Measurements from ENCODE around the gene CCN5.
"Not testable (repeated sequence)": the region's sequence is repeated elsewhere in the genome, so short reads cannot be mapped to it uniquely, and the experiment has no call there.

Gene CCN5, protein sequence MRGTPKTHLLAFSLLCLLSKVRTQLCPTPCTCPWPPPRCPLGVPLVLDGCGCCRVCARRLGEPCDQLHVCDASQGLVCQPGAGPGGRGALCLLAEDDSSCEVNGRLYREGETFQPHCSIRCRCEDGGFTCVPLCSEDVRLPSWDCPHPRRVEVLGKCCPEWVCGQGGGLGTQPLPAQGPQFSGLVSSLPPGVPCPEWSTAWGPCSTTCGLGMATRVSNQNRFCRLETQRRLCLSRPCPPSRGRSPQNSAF

DNA sequence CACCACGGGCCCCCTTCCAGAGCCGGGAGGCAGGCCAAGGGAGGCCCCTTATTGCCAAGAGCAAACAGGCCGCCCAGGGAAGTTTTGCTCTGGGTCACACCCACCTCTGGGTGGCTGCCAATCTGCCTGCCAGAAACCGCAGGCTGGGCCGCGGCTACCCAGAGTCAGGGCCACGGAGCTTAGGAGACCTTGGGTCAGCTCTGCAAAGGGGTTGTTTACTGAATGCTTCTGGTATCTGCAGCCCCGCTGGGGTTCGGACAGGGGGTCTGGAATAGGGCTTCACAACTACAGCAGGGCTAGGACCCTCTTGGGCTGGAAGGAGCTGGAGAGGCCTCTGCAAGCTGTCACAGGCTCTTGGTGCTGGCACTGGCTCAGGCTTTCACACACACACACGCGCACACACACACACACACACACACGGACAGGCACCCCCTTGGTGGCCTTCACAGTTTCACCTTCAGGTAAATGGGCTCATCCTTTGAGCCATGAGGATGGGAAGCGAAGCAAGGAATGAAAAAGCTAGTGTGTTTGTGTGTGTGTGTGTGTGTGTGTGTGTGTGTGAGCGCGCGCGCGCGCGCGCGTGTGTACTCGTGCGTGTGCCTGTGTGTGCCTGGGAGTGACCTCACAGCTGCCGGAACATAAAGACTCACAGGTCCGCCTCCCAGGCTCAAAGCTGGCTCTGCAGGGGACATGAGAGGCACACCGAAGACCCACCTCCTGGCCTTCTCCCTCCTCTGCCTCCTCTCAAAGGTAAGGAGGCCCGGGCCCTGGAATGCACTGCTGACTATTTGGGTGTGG lies at the start of gene CCN5:
CCN5 (plus strand) TSS at position 669 of the 798 bp plus-strand sequence; CDS start at position 691, 22 bp downstream.
- DNase-seq: no peak

DNA sequence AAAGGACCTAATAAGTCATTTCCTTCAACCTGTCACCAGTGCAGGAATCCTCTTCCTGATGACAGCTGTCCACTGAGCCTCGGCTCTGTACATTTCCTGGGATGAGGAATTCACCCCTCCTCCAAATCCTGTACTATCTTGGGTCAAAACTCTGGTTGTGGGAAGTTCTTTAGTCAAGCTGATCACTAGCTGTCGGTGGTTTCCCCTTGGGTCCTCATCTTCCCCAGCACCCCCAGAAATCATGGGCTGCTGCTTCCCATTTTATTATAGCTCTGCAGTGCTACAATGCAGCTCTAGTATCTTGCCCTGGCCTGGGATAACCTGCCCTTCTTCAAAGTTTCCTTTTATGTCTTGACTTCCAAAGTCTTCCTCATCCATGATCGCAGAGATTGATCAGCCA lies 49.1 kb upstream of the CCN5 start:
- DNase-seq: no peak

DNA sequence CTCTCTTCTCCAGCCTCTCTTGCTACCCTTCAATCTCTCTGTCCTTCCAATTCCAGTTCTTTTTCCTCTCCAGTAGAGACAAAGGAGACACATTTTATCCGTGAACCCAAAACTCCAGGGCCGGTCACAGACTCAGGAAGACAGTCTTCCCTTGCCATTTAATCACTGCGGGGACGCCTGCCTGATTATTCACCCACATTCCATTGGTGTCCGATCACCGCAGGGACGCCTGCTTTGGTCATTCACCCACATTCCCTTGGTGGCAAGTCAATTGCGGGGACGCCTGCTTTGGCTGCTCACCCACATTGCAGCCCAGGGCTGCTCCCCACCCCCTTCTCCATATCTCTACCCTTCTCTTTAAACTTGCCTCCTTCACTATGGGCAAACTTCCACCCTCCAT lies 44.3 kb upstream of the CCN5 start:
- not testable (repeated sequence) for DNase-seq

DNA sequence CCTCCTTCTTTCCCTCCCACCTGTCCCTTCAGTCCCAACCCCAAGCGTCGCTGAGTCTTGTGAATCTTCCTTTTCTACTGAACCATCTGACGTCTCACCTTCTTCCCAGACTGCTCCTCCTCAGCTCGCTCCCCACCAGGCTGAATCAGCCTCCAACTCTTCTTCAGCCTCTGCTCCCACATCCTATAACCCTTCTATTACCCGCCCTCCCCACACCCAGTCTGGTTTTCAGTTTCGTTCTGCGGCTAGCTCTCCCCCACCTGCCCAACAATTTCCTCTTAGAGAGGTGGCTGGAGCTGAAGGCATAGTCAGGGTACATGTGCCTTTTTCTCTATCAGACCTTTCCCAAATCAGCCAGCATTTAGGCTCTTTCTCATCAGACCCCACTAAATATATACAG lies 43.6 kb upstream of the CCN5 start:
- DNase-seq: peak; percentile 62

DNA sequence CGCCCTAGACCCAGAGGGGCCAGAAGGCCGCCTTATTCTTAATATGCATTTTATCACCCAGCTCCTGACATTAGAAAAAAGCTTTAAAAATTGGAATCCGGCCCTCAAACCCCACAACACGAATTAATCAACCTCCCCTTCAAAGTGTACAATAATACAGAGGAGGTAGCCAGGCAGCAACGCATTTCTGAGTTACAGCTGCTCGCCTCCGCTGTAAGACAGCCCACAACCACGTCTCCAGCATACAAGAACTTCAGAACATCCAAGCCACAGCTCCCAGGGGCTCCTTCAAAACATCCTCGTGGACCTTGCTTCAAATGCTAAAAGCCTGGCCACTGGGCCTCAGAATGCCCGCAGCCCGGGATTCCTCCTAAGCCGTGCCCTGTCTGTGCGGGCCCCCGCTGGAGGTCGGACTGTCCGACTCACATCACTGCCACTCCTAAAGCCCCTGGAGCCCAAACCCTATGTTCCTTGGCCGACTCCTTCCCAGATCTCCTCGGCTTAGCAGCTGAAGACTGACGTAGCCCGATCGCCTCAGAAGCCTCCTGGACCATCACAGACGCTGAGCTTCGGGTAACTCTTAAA lies 42.8 kb upstream of the CCN5 start:
- DNase-seq: not testable (repeated sequence)

DNA sequence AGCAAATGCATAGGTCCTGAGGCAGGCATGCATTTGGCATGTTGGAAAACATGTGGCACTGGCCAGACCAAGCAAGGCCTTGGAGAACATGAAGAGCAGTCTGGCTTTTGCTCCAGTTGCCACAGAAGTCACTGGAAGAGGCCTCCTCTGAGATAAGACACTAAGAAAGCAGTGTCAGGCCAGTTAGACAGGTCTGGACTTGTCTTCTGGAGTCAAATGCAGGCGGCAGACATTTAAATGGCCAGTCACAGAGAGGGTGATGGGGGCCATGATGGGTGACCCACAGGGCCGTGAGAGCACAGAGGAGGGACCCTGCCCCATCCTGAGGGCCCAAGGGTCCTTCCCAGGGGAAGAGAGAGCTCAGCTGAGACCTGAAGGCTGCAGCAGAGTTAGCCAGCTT lies 36.9 kb upstream of the CCN5 start:
- DNase-seq: no peak

DNA sequence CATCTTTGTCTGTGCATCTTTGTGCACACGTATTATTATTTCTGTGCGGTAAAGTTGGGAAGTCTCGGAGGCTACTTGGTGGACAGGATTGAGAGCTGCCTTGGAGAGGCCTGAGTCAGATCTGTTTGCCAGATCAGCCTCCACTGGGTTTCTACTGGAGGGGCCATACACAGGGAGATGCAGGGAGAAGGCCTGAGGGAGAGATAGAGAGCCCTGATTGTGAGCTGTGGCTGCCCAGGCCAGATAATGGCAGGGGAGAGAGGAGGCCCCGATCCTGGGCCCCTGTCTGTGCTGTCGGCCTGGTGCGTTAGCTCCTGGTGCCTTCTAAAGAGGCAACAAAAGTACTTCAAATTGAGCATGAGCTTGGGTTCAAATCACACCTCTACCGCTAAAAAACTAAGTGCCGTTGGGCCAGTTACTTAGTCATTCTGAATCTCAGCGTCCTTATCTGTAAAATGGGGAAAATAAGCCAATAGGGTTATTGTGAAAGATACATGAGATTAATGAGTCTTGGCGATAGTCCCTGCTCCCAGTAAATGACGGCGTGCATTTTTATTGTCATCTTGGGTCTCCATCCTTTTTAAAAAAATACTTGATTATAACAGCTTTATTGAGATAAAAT lies 36.1 kb upstream of the CCN5 start:
- no peak for DNase-seq

GRCh38 chr20:44681796-44682566 lies 33.2 kb upstream of the CCN5 start:
- DNase-seq: no peak

DNA sequence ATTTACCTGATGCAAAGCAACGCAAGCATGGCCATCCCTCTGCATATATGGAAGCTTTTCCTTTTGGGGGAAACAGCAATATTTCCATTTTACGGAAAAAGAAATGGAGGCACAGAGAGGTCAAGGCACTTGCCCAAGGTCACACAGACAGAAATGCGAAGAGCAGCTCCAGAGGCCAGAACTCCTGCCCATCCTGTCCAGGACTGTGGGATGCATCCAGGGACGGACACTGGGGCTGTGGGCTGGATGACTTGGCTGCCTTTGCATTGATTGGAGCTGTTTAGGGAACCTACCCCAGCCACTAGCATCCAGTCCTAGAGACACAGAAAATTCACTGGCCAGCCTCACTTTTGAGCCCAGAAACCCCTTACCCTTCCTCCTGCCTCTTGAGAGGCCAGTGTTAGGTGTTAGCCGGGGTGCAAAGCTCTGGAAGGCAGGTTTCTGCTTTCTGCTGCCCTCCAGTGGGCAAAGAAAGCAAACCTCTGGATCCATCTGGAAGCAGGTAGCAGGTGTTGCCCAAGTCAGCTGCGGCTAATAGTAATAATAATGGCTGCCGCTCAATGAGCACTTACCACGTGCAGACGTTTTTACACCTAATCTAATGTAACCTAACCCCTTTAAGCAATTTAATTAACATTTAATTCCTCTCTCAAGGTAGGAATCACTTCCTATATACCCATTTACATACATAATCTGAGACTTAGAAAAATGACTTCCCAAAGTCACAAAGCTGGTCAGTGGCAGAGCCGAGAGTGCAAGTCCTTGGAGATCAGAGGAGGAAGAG lies 31.7 kb upstream of the CCN5 start:
- DNase-seq: peak; percentile 57

DNA sequence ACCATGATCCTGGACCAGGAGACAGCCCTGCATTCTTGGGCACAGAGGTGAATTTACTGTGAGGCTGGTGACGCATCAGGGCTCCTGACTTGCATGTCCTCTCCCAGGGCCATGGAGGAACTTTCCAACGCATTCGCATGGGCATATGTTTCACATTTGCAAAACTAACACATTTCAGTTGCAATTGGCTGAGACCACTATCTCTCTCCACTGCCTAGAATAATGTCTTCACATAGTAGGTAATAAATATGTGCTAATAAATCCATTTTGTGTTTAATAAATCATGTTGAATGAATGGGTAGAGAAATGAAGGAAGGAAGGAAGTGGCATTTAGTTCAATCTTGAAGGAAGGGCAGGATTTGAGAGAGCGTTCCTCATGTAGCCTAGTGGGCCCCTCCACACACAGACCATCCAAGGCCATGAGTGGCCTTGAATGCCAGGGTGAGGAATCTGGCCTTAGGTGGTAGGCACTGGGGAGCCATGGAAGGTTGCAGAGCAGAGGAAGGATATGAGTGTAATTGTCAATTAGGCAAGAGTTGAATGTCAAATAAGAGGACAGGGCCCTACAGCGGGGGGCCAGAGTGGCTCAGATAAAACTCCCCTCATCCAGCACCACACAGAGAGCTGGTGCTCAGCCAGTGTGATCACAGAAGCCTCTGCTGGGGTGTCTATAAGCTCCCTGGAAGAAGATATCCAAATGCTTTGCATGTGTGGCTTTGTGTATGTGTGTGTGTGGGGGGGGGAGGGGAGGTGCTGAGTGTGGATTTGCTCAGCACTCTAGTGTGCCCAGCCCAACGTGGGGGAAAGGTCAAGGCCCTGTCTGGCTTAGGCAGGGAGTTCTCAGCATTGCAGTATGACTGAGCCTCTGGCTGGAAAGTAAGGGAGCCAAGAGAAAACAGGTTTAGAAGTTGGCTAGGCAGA lies 30.9 kb upstream of the CCN5 start:
- DNase-seq: no peak

GRCh38 chr20:44686934-44687333 lies 28.2 kb upstream of the CCN5 start:
- DNase-seq: no peak

DNA sequence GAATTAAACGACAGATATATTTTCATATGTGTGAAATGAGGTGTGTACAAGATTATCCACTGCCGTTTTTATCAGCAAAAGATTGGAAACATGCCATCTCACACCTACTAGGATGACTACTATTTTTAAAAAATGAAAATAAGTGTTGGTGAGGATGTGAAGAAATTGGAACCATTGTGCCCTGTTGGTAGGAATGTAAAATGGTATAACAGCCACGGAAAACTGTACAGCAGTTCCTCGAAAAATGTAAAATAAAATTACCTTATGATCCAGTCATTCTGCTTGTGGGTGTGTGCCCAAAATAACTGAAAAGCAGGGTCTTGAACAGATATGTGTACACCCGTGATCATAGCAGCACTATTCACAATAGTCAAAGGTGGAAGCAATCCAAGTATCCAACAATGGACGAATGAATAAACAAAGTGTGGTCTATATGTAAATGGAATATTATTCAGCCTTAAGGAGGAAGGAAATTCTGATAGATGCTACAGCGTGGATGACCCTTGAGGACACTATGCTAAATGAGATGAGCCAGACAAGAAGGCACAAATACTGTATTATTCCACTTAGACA lies 27.0 kb upstream of the CCN5 start:
- no peak for DNase-seq

DNA sequence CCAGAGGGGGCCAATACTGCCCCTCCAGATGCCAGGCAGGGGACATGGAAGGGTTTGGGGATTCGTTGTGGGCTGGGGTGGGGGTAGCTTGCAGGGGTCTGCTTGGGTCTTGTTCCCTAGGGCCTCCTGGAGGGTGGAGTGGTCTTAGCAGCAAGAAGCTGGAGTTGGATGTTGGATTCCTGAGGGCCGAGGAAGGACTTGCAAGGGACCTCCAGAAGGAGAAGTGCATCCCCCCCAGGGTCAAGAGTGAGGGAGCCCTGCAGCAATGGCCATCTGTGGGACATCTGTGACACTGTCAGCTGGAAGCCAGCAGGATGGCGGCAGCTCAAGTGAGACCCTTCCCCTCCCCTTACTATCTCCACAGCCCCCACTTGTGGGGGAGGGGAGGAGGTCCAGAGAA lies 25.4 kb upstream of the CCN5 start:
- DNase-seq: no peak

- no peak for DNase-seq
Observed at GRCh38 chr20:44690781-44691423, 24.3 kb upstream of the CCN5 start.

- no peak for DNase-seq
Observed at GRCh38 chr20:44691424-44692423, 23.4 kb upstream of the CCN5 start.

DNA sequence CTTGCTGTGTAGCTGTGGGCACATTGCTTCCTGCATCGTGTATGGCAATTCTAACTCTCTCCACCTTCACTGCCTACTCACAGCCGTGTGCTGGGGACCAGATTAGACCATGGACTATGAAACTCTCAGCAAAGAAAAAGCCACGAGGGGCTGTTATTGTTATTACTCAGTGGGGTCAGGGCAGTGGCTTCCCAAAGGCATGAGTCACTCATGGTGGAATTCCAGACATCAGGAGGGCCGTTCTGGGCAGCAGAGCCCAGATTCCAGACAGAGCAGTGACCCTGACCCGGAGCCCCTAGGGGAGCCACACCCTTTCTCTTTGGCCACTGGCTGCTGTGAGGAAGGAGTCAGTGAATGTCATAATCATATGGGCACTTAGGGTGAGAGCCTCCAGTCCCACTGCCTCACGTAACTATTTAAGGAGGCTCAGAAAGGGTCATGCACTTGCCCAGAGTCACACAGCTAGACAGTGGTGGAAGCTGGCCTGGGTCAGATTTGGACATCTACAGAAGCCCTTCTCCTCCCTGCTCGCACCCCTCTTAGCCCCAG lies 22.2 kb upstream of the CCN5 start:
- DNase-seq: no peak

DNA sequence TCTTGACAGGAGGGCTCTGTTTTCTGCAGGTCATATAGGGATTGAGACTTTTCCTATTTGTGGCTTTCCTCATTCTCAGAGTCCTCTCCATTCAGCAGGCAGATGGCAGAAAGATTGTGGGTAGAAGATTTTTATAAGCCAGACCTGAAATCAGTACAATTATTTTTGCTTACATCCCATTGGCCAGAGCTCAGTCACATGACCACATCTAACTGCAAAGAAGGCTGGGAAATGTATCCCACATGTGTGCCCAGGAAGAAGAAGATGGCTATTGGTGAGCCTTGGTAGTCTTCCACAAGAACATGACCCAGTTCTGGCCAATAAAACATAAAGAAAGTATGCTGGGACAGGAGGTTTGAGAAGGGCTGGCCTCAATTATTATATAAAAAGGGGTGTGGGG lies 21.5 kb upstream of the CCN5 start:
- DNase-seq: no peak

GRCh38 chr20:44694159-44694558 lies 21.0 kb upstream of the CCN5 start:
- no peak for DNase-seq
